Measurements from ENCODE around the gene KCNQ5.

GRCh38 chr6:72869621-72870020, 247.8 kb downstream of the KCNQ5 start:
- TF ChIP-seq, protein P1, sequence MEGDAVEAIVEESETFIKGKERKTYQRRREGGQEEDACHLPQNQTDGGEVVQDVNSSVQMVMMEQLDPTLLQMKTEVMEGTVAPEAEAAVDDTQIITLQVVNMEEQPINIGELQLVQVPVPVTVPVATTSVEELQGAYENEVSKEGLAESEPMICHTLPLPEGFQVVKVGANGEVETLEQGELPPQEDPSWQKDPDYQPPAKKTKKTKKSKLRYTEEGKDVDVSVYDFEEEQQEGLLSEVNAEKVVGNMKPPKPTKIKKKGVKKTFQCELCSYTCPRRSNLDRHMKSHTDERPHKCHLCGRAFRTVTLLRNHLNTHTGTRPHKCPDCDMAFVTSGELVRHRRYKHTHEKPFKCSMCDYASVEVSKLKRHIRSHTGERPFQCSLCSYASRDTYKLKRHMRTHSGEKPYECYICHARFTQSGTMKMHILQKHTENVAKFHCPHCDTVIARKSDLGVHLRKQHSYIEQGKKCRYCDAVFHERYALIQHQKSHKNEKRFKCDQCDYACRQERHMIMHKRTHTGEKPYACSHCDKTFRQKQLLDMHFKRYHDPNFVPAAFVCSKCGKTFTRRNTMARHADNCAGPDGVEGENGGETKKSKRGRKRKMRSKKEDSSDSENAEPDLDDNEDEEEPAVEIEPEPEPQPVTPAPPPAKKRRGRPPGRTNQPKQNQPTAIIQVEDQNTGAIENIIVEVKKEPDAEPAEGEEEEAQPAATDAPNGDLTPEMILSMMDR (IDR thresholded peaks at IDR 0.05) = no peak
- TF ChIP-seq POLR2AphosphoS5 (IDR thresholded peaks at IDR 0.05) = no peak

Measured in transverse colon (tissue), 4 donors.